Right lobe of liver (tissue), 6 donors: ENCODE data around the gene MUC6. TPM values are rescaled to one million over a fixed set of nuclear protein-coding genes. Genes with fewer than 3 reads are reported as not detected.

Experiments
- ATAC-seq, 4 donors: fragments of 200-7000 bp; cut with Tn5 transposase; one replicate each; pipeline ENCODE4 v1.9.1; 2020; ENCODE audit warnings: mild to moderate bottlenecking in 4 of 4, moderate library complexity in 4 of 4
- DNase-seq, 3 donors: peaks; one replicate each; pipeline ENCODE4 v3.0.0-alpha.2; 2020
- H3K27ac ChIP-seq, 3 donors: fragments of 200-600 bp; one replicate each; pipeline ENCODE4 v1.8.0; 2022
- H3K27me3 ChIP-seq, 2 donors: fragments of 200-600 bp; one replicate each; pipeline ENCODE4 v1.8.0; 2022
- H3K36me3 ChIP-seq, 4 donors: fragments of 200-600 bp; sonication (generic) in 1 of 4; one replicate each; pipeline versions ENCODE4 v1.5.1 to v1.8.0; 2017 to 2022; ENCODE audit warnings: control low read depth in 1 of 4
- H3K4me1 ChIP-seq, 4 donors: fragments of 200-600 bp; sonication (generic) in 1 of 4; one replicate each; pipeline versions ENCODE4 v1.5.1 to v1.8.0; 2017 to 2022; ENCODE audit warnings: control low read depth in 1 of 4
- H3K4me3 ChIP-seq, 3 donors: fragments of 200-600 bp; one replicate each; pipeline ENCODE4 v1.8.0; 2022
- H3K9me3 ChIP-seq, 4 donors: fragments of 200-600 bp; sonication (generic) in 1 of 4; one replicate each; pipeline versions ENCODE4 v1.5.1 to v1.8.0; 2017 to 2022; ENCODE audit warnings: control low read depth in 1 of 4
- CTCF ChIP-seq, 4 donors: fragments of 200-600 bp in 3 of 4; fragments of 450-650 bp in 1 of 4; IDR thresholded peaks; one replicate each; pipeline versions ENCODE4 v1.5.1 to v1.8.0; 2016 to 2022; ENCODE audit warnings: antibody characterized with exemption in 4 of 4, mild to moderate bottlenecking in 2 of 4
- POLR2A ChIP-seq: fragments of 450-650 bp; IDR thresholded peaks from one replicate; pipeline ENCODE4 v1.6.1; 2017; ENCODE audit warnings: antibody characterized with exemption, mild to moderate bottlenecking
- WGBS: methylation state at CpG from one replicate; pipeline ENCODE4 v1.1.6; 2018; ENCODE audit warnings: low coverage, low lambda C conversion rate; ENCODE audit not compliant: insufficient coverage; ENCODE audit errors: missing lambda C conversion rate; 5-methylcytosine and 5-hydroxymethylcytosine counted together
- intact Hi-C, 2 donors: fragments of 100-400 bp; cut with DNase I; formaldehyde crosslinking; loops; one replicate each; pipeline versions ENCODE4 v1.11.2 to v1.14.1; 2022
- total RNA-seq, 6 experiments: library from RNA; depleted of rRNA in 2 of 6; stranded (reverse); fragments of >200 nt in 2 of 6; fragmentation: NEBNext Ultra II Directional in 3 of 6; extraction: Animal tissue kit (Norgen Biotek cat#: 25700) in 3 of 6; gene quantifications; one replicate each; pipeline versions ENCODE4 v1.1.0 to v1.2.4, GENCODE V29; 2016 to 2023
- donor health status: DM: no; HTN: yes; CAD: no.
- donor health status: DM: no; HTN: no; CAD: no.
- donor health status: DM: no; HTN: no; CAD: no.
- donor health status: DM: no; HTN: yes; CAD: no.
- donor health status: DM: no; HTN: yes; CAD: no.

Gene MUC6
- total RNA-seq, 6 experiments from 2014 or later: 0.31 to 2.1 (median 0.72) TPM

GRCh38 chr11:1007279-1007678 lies 29.2 kb downstream of the MUC6 start:
- TF ChIP-seq CTCF (IDR thresholded peaks at IDR 0.05) (no peak), POLR2A (no peak)
- intact Hi-C loops: no loop called here
- no peaks in the 10 kb centered on the region for H3K4me1 ChIP-seq
- WGBS: 88% methylated on average over 7 of the region's 10 CpGs
- DNase-seq (no peak), ATAC-seq (no peak)
- H3K27me3 ChIP-seq: no peaks in the 10 kb centered on the region
- H3K36me3 ChIP-seq: peaks cover 3 to 79% (median 33%) of the 10 kb centered on the region in 4 donors
- no peak overlapping the region for H3K4me3 ChIP-seq
- no peaks in the 10 kb centered on the region for H3K9me3 ChIP-seq
- H3K27ac ChIP-seq: no peak overlapping the region

- ATAC-seq (no peak), DNase-seq (no peak)
- Histone ChIP-seq H3K27ac (no peak overlapping the region), H3K27me3 (no peaks in the 10 kb centered on the region), H3K4me1 (no peaks in the 10 kb centered on the region), H3K36me3 (peaks cover 3 to 82% (median 37%) of the 10 kb centered on the region in 4 donors), H3K4me3 (no peak overlapping the region), H3K9me3 (no peaks in the 10 kb centered on the region)
- intact Hi-C loops: no loop called here
- 57% methylated on average over 1 of the region's 13 CpGs for WGBS
- no peak for TF ChIP-seq POLR2A
- no peak for TF ChIP-seq CTCF (IDR thresholded peaks at IDR 0.05)
Measured at GRCh38 chr11:1006762-1007161, 29.8 kb downstream of the MUC6 start.

GRCh38 chr11:1005928-1006327 lies 30.6 kb downstream of the MUC6 start:
- Histone ChIP-seq H3K27me3 (no peaks in the 10 kb centered on the region), H3K9me3 (no peaks in the 10 kb centered on the region), H3K27ac (no peak overlapping the region), H3K36me3 (peaks cover 0 to 82% (median 38%) of the 10 kb centered on the region in 4 donors), H3K4me1 (no peaks in the 10 kb centered on the region), H3K4me3 (no peak overlapping the region)
- ATAC-seq: no peak
- DNase-seq: no peak
- TF ChIP-seq CTCF (IDR thresholded peaks at IDR 0.05): no peak
- TF ChIP-seq POLR2A: no peak
- intact Hi-C loops: no loop called here
- 88% methylated on average over 8 of the region's 21 CpGs for WGBS

GRCh38 chr11:1003159-1003558 lies 33.4 kb downstream of the MUC6 start:
- Histone ChIP-seq H3K4me1 (no peaks in the 10 kb centered on the region), H3K4me3 (no peak overlapping the region), H3K9me3 (no peaks in the 10 kb centered on the region), H3K36me3 (peaks cover 0 to 75% (median 34%) of the 10 kb centered on the region in 4 donors), H3K27me3 (no peaks in the 10 kb centered on the region), H3K27ac (no peak overlapping the region)
- intact Hi-C loops: no loop called here
- 79% methylated on average over 4 of the region's 20 CpGs for WGBS
- no peak for DNase-seq
- ATAC-seq: no peak
- no peak for TF ChIP-seq CTCF (IDR thresholded peaks at IDR 0.05)
- no peak for TF ChIP-seq POLR2A
